Aorta (tissue), 5 donors: ENCODE measurements around the gene EIF4G3. TPM values are rescaled to one million over a fixed set of nuclear protein-coding genes. Genes with fewer than 3 reads are reported as not detected.

Source experiments
- ATAC-seq: fragments of 200-7000 bp; cut with Tn5 transposase; one replicate; pipeline ENCODE4 v1.9.1; 2022; ENCODE audit warnings: moderate library complexity; ENCODE audit not compliant: low FRiP score
- DNase-seq, 2 donors: peaks; one replicate each; pipeline ENCODE4 v3.0.0-alpha.2; 2020
- H3K27ac ChIP-seq, 2 donors: one replicate each; pipeline ENCODE4 v1.5.1; 2013; ENCODE audit warnings: low read length in 2 of 2, mild to moderate bottlenecking in 2 of 2, moderate library complexity in 2 of 2, control low read depth in 1 of 2, inconsistent platforms in 1 of 2, low read depth in 1 of 2
- H3K27me3 ChIP-seq, 2 donors: one replicate each; pipeline ENCODE4 v1.6.1; 2013; ENCODE audit warnings: control low read depth in 1 of 2, low read length in 1 of 2, mild to moderate bottlenecking in 1 of 2, moderate library complexity in 1 of 2; ENCODE audit not compliant: insufficient read depth in 2 of 2, control insufficient read depth in 1 of 2
- H3K36me3 ChIP-seq, 2 donors: one replicate each; pipeline ENCODE4 v1.6.1; 2013; ENCODE audit warnings: control low read depth in 1 of 2, low read length in 1 of 2, mild to moderate bottlenecking in 1 of 2; ENCODE audit not compliant: insufficient read depth in 2 of 2, control insufficient read depth in 1 of 2
- H3K4me1 ChIP-seq, 2 donors: one replicate each; pipeline ENCODE4 v1.6.1; 2013; ENCODE audit warnings: low read length in 2 of 2, control low read depth in 1 of 2, mild to moderate bottlenecking in 1 of 2, moderate library complexity in 1 of 2; ENCODE audit not compliant: insufficient read depth in 2 of 2, control insufficient read depth in 1 of 2
- H3K4me3 ChIP-seq, 2 donors: one replicate each; pipeline ENCODE4 v1.5.1; 2013; ENCODE audit warnings: low read length in 2 of 2, control low read depth in 1 of 2, mild to moderate bottlenecking in 1 of 2
- H3K9me3 ChIP-seq: one replicate; pipeline ENCODE4 v1.6.1; 2013; ENCODE audit warnings: mild to moderate bottlenecking, low read length; ENCODE audit not compliant: control insufficient read depth
- WGBS, 2 donors: extraction: QIAGEN DNeasy Blood & Tissue Kit; methylation state at CpG; one replicate each; pipeline ENCODE4 v1.1.7; 2013; 5-methylcytosine and 5-hydroxymethylcytosine counted together
- intact Hi-C, 2 donors: fragments of 100-400 bp; cut with DNase I; formaldehyde crosslinking; loops; one replicate each; pipeline versions ENCODE4 v1.14.2 to v1.15.0; 2022
- polyA plus RNA-seq, 2 donors: library from polyadenylated mRNA; stranded (reverse); fragments of 200-250 nt; gene quantifications; one replicate each; pipeline ENCODE4 v1.2.3, GENCODE V29; 2013
- total RNA-seq, 2 donors: library from RNA; stranded (reverse); fragmentation: NEBNext Ultra II Directional; extraction: Animal tissue kit (Norgen Biotek cat#: 25700); gene quantifications; one replicate each; pipeline ENCODE4 v1.2.1, GENCODE V29; 2021
- donor health status: healthy with polysubstance abuse.
- donor health status: Bipolar disorder and iron deficiency.
- donor health status: DM: no; HTN: no; CAD: no.
- donor health status: DM: no; HTN: no; CAD: no.
- donor health status: DM: yes; HTN: yes; CAD: no.

Gene EIF4G3
- total and polyA plus RNA-seq, 4 donors: 7.3 to 84.4 (median 37.3) TPM

- Histone ChIP-seq H3K27ac (no peak overlapping the region), H3K27me3 (no peaks in the 10 kb centered on the region), H3K36me3 (no peaks in the 10 kb centered on the region), H3K4me3 (no peak overlapping the region), H3K9me3 (no peaks in the 10 kb centered on the region), H3K4me1 (no peaks in the 10 kb centered on the region)
- no peak for DNase-seq
- no peak for ATAC-seq
- intact Hi-C loops: no loop called here
- 91 to 92% methylated on average over 2 of the region's 2 CpGs for WGBS, 2 donors
These were observed 184.2 kb downstream of the EIF4G3 start for GRCh38 chr1:20992322-20993056.

GRCh38 chr1:20988943-20989342, 187.8 kb downstream of the EIF4G3 start:
- WGBS, 2 donors: 93 to 97% methylated on average over 6 of the region's 6 CpGs
- no peak overlapping the region for H3K4me3 ChIP-seq
- no peak overlapping the region for H3K27ac ChIP-seq
- no peaks in the 10 kb centered on the region for H3K36me3 ChIP-seq
- H3K9me3 ChIP-seq: no peaks in the 10 kb centered on the region
- intact Hi-C loops: no loop called here
- no peak for ATAC-seq
- DNase-seq: peak in 1 of 2 donors; percentile 51
- no peaks in the 10 kb centered on the region for H3K4me1 ChIP-seq
- no peaks in the 10 kb centered on the region for H3K27me3 ChIP-seq

GRCh38 chr1:20987831-20988825, 188.6 kb downstream of the EIF4G3 start:
- H3K36me3 ChIP-seq: no peaks in the 10 kb centered on the region
- intact Hi-C loops: no loop called here
- no peak overlapping the region for H3K27ac ChIP-seq
- H3K9me3 ChIP-seq: no peaks in the 10 kb centered on the region
- no peaks in the 10 kb centered on the region for H3K27me3 ChIP-seq
- no peak for ATAC-seq
- no peaks in the 10 kb centered on the region for H3K4me1 ChIP-seq
- H3K4me3 ChIP-seq: no peak overlapping the region
- no peak for DNase-seq

GRCh38 chr1:20983297-20983889, 193.3 kb downstream of the EIF4G3 start:
- H3K27me3 ChIP-seq: no peaks in the 10 kb centered on the region
- no peak overlapping the region for H3K27ac ChIP-seq
- DNase-seq (no peak), ATAC-seq (no peak)
- H3K36me3 ChIP-seq: no peaks in the 10 kb centered on the region
- no peaks in the 10 kb centered on the region for H3K9me3 ChIP-seq
- no peak overlapping the region for H3K4me3 ChIP-seq
- WGBS, 2 donors: 92 to 96% methylated on average over 3 of the region's 3 CpGs
- H3K4me1 ChIP-seq: peaks cover 0 to 2% of the 10 kb centered on the region in 2 donors
- intact Hi-C loops: loop anchor here (5.0 kb wide), 1 partner anchor 214 kb away; no protein-coding TSS in a partner anchor

GRCh38 chr1:20982316-20982715, 194.4 kb downstream of the EIF4G3 start:
- DNase-seq (no peak), ATAC-seq (no peak)
- intact Hi-C loops: loop anchor here (5.0 kb wide), 1 partner anchor 215 kb away; no protein-coding TSS in a partner anchor
- no peak overlapping the region for H3K4me3 ChIP-seq
- no peaks in the 10 kb centered on the region for H3K27me3 ChIP-seq
- peaks cover 0 to 2% of the 10 kb centered on the region in 2 donors for H3K4me1 ChIP-seq
- no peak overlapping the region for H3K27ac ChIP-seq
- H3K36me3 ChIP-seq: no peaks in the 10 kb centered on the region
- no peaks in the 10 kb centered on the region for H3K9me3 ChIP-seq

- Histone ChIP-seq H3K36me3 (no peaks in the 10 kb centered on the region), H3K4me1 (peaks cover 0 to 2% of the 10 kb centered on the region in 2 donors), H3K27ac (no peak overlapping the region), H3K27me3 (no peaks in the 10 kb centered on the region), H3K9me3 (no peaks in the 10 kb centered on the region), H3K4me3 (no peak overlapping the region)
- intact Hi-C loops: loop anchor here (5.0 kb wide), 1 partner anchor 215 kb away; no protein-coding TSS in a partner anchor
- no peak for ATAC-seq
- no peak for DNase-seq
These were observed 194.8 kb downstream of the EIF4G3 start for GRCh38 chr1:20981915-20982314.

- 93 to 95% methylated on average over 2 of the region's 2 CpGs for WGBS, 2 donors
- intact Hi-C loops: loop anchor here (5.0 kb wide), 1 partner anchor 217 kb away; no protein-coding TSS in a partner anchor
These were observed 196.6 kb downstream of the EIF4G3 start for GRCh38 chr1:20980051-20980450.

GRCh38 chr1:20978413-20978812, 198.3 kb downstream of the EIF4G3 start:
- no peak overlapping the region for H3K4me3 ChIP-seq
- no peaks in the 10 kb centered on the region for H3K27me3 ChIP-seq
- H3K4me1 ChIP-seq: peaks cover 0 to 2% of the 10 kb centered on the region in 2 donors
- H3K36me3 ChIP-seq: no peaks in the 10 kb centered on the region
- intact Hi-C loops: no loop called here
- ATAC-seq (no peak), DNase-seq (no peak)
- 95 to 97% methylated on average over 2 of the region's 2 CpGs for WGBS, 2 donors
- no peaks in the 10 kb centered on the region for H3K9me3 ChIP-seq
- no peak overlapping the region for H3K27ac ChIP-seq

More at GRCh38 chr1:20980051-20980450, 196.6 kb downstream of the EIF4G3 start:
- DNase-seq (no peak), ATAC-seq (no peak)
- Histone ChIP-seq H3K9me3 (no peaks in the 10 kb centered on the region), H3K27me3 (no peaks in the 10 kb centered on the region), H3K27ac (no peak overlapping the region), H3K36me3 (no peaks in the 10 kb centered on the region), H3K4me3 (no peak overlapping the region), H3K4me1 (peaks cover 0 to 2% of the 10 kb centered on the region in 2 donors)
